Endothelial cell of umbilical vein (primary cell): Measurements from ENCODE around the gene PCNT. TPM values are rescaled to one million over a fixed set of nuclear protein-coding genes. Genes with fewer than 3 reads are reported as not detected.

Experiments used
- BruUV-seq: library from RNA; stranded (reverse); fragments of 400-500 nt; replicated peaks from 2 replicates; lab custom pipeline; 2021; lab: Mats Ljungman, UMichigan
- CTCF ChIA-PET: fragments of 300-600, 350-600 bp; sonication (Branson Sonifier 250); formaldehyde crosslinking; loops from one replicate; lab custom pipeline; 2021; ENCODE audit warnings: antibody characterized with exemption, inconsistent platforms; lab: Charles Lee
- POLR2A ChIA-PET: fragments of 300-600, 350-600 bp; sonication (Branson Sonifier 250); formaldehyde crosslinking; loops from one replicate; lab custom pipeline; 2021; ENCODE audit warnings: antibody characterized with exemption, inconsistent platforms; lab: Charles Lee
- DNase-seq: peaks from one replicate; pipeline ENCODE4 v3.0.0-alpha.2; 2011; ENCODE audit warnings: low read depth, low spot score
- FAIRE-seq: peaks from 2 replicates; lab custom pipeline; 2011; peaks lifted over from hg19 to GRCh38; lab: Jason Lieb, UNC
- H2AFZ ChIP-seq: 2 replicates; pipeline ENCODE4 v1.6.0; 2012; ENCODE audit warnings: low read depth, low read length, control low read depth, inconsistent platforms
- H3K27ac ChIP-seq: 2 replicates; pipeline ENCODE4 v1.5.1; 2011; ENCODE audit warnings: low read depth, mild to moderate bottlenecking, control low read depth, low read length, moderate library complexity; ENCODE audit not compliant: insufficient read depth
- H3K27me3 ChIP-seq, 2 experiments: 2 replicates each; pipeline versions ENCODE4 v1.6.0 to v1.6.1; 2011; ENCODE audit warnings: low read length in 2 of 2, mixed read lengths in 1 of 2; ENCODE audit not compliant: control insufficient read depth in 2 of 2, insufficient read depth in 2 of 2
- H3K36me3 ChIP-seq, 2 experiments: 2 replicates in 1 of 2; 3 replicates in 1 of 2; pipeline ENCODE4 v1.5.1; 2011; ENCODE audit warnings: low read length in 2 of 2, mild to moderate bottlenecking in 1 of 2, moderate library complexity in 1 of 2; ENCODE audit not compliant: control insufficient read depth in 2 of 2, insufficient read depth in 2 of 2; ENCODE audit errors: extremely low read depth in 1 of 2
- H3K4me1 ChIP-seq: 3 replicates; pipeline ENCODE4 v1.5.1; 2011; ENCODE audit warnings: mild to moderate bottlenecking, low read length; ENCODE audit not compliant: control insufficient read depth, insufficient read depth; ENCODE audit errors: extremely low read depth
- H3K4me2 ChIP-seq: 2 replicates; pipeline ENCODE4 v1.6.1; 2011; ENCODE audit warnings: low read length, control low read depth, mixed read lengths; ENCODE audit not compliant: insufficient read depth
- H3K4me3 ChIP-seq, 3 experiments: fragments of 200-600 bp in 1 of 3; sonication (generic), shearing (Covaris generic) in 1 of 3; replicated peaks in 1 of 3; 2 replicates each; pipeline ENCODE4 v1.5.1; 2011 to 2016; ENCODE audit warnings: control low read depth in 3 of 3, low read length in 3 of 3, mild to moderate bottlenecking in 2 of 3, inconsistent platforms in 1 of 3, low read depth in 1 of 3, moderate library complexity in 1 of 3; ENCODE audit not compliant: insufficient read depth in 1 of 3
- H3K79me2 ChIP-seq: 2 replicates; pipeline ENCODE4 v1.6.0; 2012; ENCODE audit warnings: low read length, inconsistent platforms; ENCODE audit not compliant: control insufficient read depth, insufficient read depth
- H3K9ac ChIP-seq: replicated peaks from 2 replicates; pipeline ENCODE3; 2011; ENCODE audit warnings: low read length, control low read depth; ENCODE audit not compliant: insufficient read depth; ENCODE audit errors: extremely low read depth
- H3K9me1 ChIP-seq: replicated peaks from 3 replicates; pipeline ENCODE4 v1.6.0; 2011; ENCODE audit warnings: mild to moderate bottlenecking, low read length; ENCODE audit not compliant: control insufficient read depth, insufficient read depth; ENCODE audit errors: extremely low read depth
- H3K9me3 ChIP-seq: replicated peaks from 2 replicates; pipeline ENCODE4 v1.5.1; 2012; ENCODE audit warnings: low read length, inconsistent platforms; ENCODE audit not compliant: control insufficient read depth, insufficient read depth
- H4K20me1 ChIP-seq: replicated peaks from 2 replicates; pipeline ENCODE3; 2011; ENCODE audit warnings: mild to moderate bottlenecking, low read length; ENCODE audit not compliant: control insufficient read depth, insufficient read depth; ENCODE audit errors: extremely low read depth
- EZH2 ChIP-seq: IDR thresholded peaks from 2 replicates; pipeline ENCODE4 v1.6.1; 2012; ENCODE audit warnings: borderline replicate concordance, low read depth, mild to moderate bottlenecking, moderate library complexity, low read length, inconsistent platforms; ENCODE audit not compliant: severe bottlenecking
- FOS ChIP-seq: IDR thresholded peaks from 2 replicates; pipeline ENCODE4 v1.6.1; 2011; ENCODE audit warnings: mild to moderate bottlenecking, low read length, moderate library complexity, borderline replicate concordance; ENCODE audit not compliant: insufficient read depth
- GATA2 ChIP-seq: IDR thresholded peaks from 2 replicates; pipeline ENCODE4 v1.7.0; 2011; ENCODE audit warnings: low read depth, mild to moderate bottlenecking, moderate library complexity, mixed read lengths, low read length; ENCODE audit not compliant: insufficient read length, insufficient read depth
- JUN ChIP-seq: IDR thresholded peaks from 2 replicates; pipeline ENCODE4 v1.6.1; 2011; ENCODE audit warnings: borderline replicate concordance, low read depth; ENCODE audit not compliant: insufficient read length, insufficient read depth
- MAX ChIP-seq: IDR thresholded peaks from 2 replicates; pipeline ENCODE4 v1.6.1; 2011; ENCODE audit not compliant: insufficient read depth, insufficient read length
- MYC ChIP-seq: IDR thresholded peaks from one replicate; pipeline ENCODE4 v1.6.1; 2011; ENCODE audit warnings: mild to moderate bottlenecking, low read depth, low read length
- POLR2A ChIP-seq: IDR thresholded peaks from 2 replicates; pipeline ENCODE4 v1.6.1; 2012; ENCODE audit warnings: low read depth, mild to moderate bottlenecking, control low read depth, low read length
- POLR2AphosphoS5 ChIP-seq: IDR thresholded peaks from 2 replicates; pipeline ENCODE4 v1.6.1; 2012; ENCODE audit warnings: low read depth, mild to moderate bottlenecking, control low read depth, low read length, moderate library complexity; ENCODE audit not compliant: insufficient read depth
- dilution Hi-C: fragments of 300-500 bp; cut with MboI; formaldehyde crosslinking; loops from one replicate; pipeline ENCODE4 v1.15.0; 2019; ENCODE audit warnings: low sequenced_read_pairs; ENCODE audit not compliant: extremely low pct_ligation_motif_present
- intact Hi-C: fragments of 100-400 bp; cut with micrococcal nuclease; formaldehyde crosslinking; loops from one replicate; pipeline ENCODE4 v1.10.0; 2022
- polyA plus RNA-seq, 4 experiments: library from polyadenylated mRNA; depleted of rRNA in 3 of 4; stranded (reverse) in 3 of 4; unstranded in 1 of 4; fragments of >200 nt; gene quantifications; 2 replicates each; pipeline versions ENCODE4 v1.2.1 to v1.2.3, GENCODE V29; 2011 to 2012; ENCODE audit warnings: missing spikeins in 1 of 4
- total RNA-seq: library from RNA; stranded (reverse); gene quantifications from 2 replicates; pipeline ENCODE4 v1.2.3, GENCODE V29; 2021
- TF ChIP-seq, protein P1 (sequence below), 2 donors: IDR thresholded peaks; 1 replicate in 1 of 2; 2 replicates in 1 of 2; pipeline ENCODE4 v1.5.1; 2011; ENCODE audit warnings: low read length in 2 of 2, mild to moderate bottlenecking in 2 of 2, moderate library complexity in 2 of 2, control low read depth in 1 of 2, inconsistent platforms in 1 of 2, low read depth in 1 of 2; ENCODE audit not compliant: insufficient read depth in 1 of 2; ENCODE audit errors: extremely low read depth in 1 of 2

PCNT gene
- total and polyA plus RNA-seq, 2 donors (not counting 3 experiments of a cell fraction or from before 2014, with no cell fraction given): 9.6 to 49.5 TPM

GRCh38 chr21:46295177-46295770 lies 28.7 kb upstream of the PCNT start:
- DNase-seq (no peak), FAIRE-seq (no peak)
- Histone ChIP-seq H3K27me3 (no peaks in the 10 kb centered on the region), H3K79me2 (no peaks in the 10 kb centered on the region), H3K9me3 (no peaks in the 10 kb centered on the region), H3K36me3 (peaks cover 0 to 4% of the 10 kb centered on the region in 2 experiments), H3K4me3 (no peak overlapping the region), H4K20me1 (no peaks in the 10 kb centered on the region), H2AFZ (no peak overlapping the region), H3K9ac (no peak overlapping the region), H3K4me2 (no peak overlapping the region), H3K9me1 (no peaks in the 10 kb centered on the region), H3K4me1 (peaks cover 9% of the 10 kb centered on the region), H3K27ac (no peak overlapping the region)
- ChIA-PET POLR2A (no interaction called here), CTCF (no interaction called here)
- BruUV-seq: no TSS peak
- dilution Hi-C loops (no loop called here), intact Hi-C loops (no loop called here)
- no peak for TF ChIP-seq MYC

DNA sequence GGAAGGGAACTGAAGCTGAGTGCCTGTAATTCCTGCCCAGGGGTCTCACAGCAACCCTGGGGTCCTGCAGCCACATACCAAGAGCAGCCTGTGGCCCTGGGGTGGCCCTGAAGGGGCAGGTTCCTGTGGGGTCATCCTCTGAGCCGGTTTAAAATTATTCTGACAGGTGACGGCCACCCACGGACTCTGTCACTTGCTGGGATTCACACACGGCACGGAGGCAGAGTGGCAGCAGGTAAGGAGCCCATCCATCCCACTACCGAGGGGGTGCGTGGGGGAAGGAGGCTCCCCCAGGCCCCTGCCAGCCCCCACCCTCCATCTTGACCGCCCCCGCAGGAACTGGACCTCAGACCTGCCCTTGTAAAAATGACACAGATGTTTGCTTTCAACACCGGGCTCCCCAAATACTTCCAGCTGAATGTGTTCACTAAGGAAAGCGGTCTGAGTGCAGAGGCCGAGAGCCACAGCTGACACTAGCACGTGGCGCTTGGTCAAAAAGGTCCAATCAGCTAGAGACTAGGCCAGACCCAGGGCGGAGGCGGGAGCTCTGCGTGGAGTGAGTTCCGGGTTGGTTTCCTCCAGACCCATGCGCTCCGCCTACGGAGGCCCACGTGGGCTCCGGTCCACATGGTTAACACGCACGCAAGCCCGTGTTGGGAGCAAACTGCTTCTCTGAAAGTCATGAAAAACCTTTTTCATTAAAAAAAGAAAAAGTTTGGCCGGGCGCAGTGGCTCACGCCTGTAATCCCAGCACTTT lies 27.8 kb upstream of the PCNT start:
- Histone ChIP-seq H3K4me2 (no peak overlapping the region), H4K20me1 (no peaks in the 10 kb centered on the region), H3K4me3 (no peak overlapping the region), H3K9me3 (no peaks in the 10 kb centered on the region), H3K9me1 (no peaks in the 10 kb centered on the region), H3K4me1 (peaks cover 9% of the 10 kb centered on the region), H3K27me3 (no peaks in the 10 kb centered on the region), H3K9ac (no peak overlapping the region), H3K79me2 (no peaks in the 10 kb centered on the region), H2AFZ (no peak overlapping the region), H3K36me3 (peaks cover 0 to 4% of the 10 kb centered on the region in 2 experiments), H3K27ac (no peak overlapping the region)
- BruUV-seq: no TSS peak
- POLR2A ChIA-PET: no interaction called here
- TF ChIP-seq POLR2A: no peak
- TF ChIP-seq GATA2: no peak
- no peak for TF ChIP-seq MAX
- TF ChIP-seq, protein P1, sequence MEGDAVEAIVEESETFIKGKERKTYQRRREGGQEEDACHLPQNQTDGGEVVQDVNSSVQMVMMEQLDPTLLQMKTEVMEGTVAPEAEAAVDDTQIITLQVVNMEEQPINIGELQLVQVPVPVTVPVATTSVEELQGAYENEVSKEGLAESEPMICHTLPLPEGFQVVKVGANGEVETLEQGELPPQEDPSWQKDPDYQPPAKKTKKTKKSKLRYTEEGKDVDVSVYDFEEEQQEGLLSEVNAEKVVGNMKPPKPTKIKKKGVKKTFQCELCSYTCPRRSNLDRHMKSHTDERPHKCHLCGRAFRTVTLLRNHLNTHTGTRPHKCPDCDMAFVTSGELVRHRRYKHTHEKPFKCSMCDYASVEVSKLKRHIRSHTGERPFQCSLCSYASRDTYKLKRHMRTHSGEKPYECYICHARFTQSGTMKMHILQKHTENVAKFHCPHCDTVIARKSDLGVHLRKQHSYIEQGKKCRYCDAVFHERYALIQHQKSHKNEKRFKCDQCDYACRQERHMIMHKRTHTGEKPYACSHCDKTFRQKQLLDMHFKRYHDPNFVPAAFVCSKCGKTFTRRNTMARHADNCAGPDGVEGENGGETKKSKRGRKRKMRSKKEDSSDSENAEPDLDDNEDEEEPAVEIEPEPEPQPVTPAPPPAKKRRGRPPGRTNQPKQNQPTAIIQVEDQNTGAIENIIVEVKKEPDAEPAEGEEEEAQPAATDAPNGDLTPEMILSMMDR (IDR thresholded peaks at IDR 0.05; ENCODE audit: extremely low read depth in 1 of 2, insufficient read depth in 1 of 2, low read depth in 1 of 2, low read length in 2 of 2): no peak
- no peak for TF ChIP-seq EZH2
- TF ChIP-seq POLR2AphosphoS5: no peak
- TF ChIP-seq JUN: no peak
- no peak for TF ChIP-seq FOS
- TF ChIP-seq MYC: no peak
- FAIRE-seq (peak; percentile 69), DNase-seq (no peak)
- CTCF ChIA-PET: interaction anchor here (1.2 kb wide), 2 partner anchors 10 to 153 kb away, joined by 3 read pairs; no protein-coding TSS in a partner anchor
- dilution Hi-C loops: no loop called here
- intact Hi-C loops: no loop called here
